Measurements from ENCODE around the gene MCTP1.

DNA sequence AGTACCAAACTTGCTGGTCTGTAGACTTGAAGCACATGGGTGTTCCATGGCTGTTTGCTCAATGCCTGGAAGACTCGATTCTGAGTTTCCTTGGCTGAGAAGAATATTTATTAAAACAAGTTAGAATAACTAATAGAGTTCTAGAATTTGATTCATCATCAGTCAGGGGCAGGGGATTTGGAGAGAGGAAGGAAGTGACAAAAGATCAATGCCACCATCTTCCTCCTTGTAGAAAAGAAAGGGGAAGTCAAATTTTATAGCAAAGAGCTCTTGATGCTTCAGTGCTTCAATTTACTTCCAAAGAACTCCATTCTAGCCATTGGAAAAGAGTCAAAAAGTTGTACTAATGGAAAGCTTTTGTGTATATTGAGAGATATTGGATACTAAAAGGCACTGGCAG lies 236.3 kb downstream of the MCTP1 start:
- TF ChIP-seq, protein P1, sequence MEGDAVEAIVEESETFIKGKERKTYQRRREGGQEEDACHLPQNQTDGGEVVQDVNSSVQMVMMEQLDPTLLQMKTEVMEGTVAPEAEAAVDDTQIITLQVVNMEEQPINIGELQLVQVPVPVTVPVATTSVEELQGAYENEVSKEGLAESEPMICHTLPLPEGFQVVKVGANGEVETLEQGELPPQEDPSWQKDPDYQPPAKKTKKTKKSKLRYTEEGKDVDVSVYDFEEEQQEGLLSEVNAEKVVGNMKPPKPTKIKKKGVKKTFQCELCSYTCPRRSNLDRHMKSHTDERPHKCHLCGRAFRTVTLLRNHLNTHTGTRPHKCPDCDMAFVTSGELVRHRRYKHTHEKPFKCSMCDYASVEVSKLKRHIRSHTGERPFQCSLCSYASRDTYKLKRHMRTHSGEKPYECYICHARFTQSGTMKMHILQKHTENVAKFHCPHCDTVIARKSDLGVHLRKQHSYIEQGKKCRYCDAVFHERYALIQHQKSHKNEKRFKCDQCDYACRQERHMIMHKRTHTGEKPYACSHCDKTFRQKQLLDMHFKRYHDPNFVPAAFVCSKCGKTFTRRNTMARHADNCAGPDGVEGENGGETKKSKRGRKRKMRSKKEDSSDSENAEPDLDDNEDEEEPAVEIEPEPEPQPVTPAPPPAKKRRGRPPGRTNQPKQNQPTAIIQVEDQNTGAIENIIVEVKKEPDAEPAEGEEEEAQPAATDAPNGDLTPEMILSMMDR (IDR thresholded peaks at IDR 0.05) = no peak
- TF ChIP-seq ZFX (IDR thresholded peaks at IDR 0.05; ENCODE audit: borderline replicate concordance) = no peak
